ENCODE data around the gene STK16.
A peak's percentile ranks its signal among the peaks of the same experiment; 100 is the strongest.

Gene STK16

DNA sequence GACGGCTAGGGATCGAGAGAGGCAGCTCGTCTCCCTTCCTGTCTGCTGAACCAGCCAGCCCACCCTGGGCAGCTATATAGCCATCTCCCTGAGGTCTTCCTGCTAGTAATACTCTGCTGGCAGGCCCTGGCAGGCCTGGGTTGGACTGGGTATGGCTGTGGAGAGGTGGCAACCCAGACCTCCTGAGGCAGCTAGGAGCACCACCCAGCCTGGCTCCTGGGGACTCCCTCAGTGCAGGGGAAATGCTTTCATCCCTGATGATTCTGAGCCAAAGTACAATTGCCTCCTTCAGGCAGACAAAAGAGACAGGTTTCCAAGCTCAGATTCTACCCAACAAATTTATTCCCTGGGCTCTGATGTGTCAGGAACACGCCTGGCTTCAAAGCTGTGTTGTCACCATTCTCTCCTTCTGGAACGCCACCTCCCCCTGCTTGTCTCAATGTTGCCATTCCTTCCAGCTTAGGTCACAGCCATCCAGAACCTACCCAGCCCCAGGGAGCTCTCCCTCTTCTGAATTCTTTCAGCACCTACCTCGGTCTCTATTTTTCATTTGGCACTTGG is 29.2 kb downstream of the STK16 start:
- DNase-seq, result no peak
- TF ChIP-seq GATA1 (IDR thresholded peaks at IDR 0.05; ENCODE audit: low read depth, low read length) (no peak), POLR2A (IDR thresholded peaks at IDR 0.05; ENCODE audit: low read length) (no peak)

DNA sequence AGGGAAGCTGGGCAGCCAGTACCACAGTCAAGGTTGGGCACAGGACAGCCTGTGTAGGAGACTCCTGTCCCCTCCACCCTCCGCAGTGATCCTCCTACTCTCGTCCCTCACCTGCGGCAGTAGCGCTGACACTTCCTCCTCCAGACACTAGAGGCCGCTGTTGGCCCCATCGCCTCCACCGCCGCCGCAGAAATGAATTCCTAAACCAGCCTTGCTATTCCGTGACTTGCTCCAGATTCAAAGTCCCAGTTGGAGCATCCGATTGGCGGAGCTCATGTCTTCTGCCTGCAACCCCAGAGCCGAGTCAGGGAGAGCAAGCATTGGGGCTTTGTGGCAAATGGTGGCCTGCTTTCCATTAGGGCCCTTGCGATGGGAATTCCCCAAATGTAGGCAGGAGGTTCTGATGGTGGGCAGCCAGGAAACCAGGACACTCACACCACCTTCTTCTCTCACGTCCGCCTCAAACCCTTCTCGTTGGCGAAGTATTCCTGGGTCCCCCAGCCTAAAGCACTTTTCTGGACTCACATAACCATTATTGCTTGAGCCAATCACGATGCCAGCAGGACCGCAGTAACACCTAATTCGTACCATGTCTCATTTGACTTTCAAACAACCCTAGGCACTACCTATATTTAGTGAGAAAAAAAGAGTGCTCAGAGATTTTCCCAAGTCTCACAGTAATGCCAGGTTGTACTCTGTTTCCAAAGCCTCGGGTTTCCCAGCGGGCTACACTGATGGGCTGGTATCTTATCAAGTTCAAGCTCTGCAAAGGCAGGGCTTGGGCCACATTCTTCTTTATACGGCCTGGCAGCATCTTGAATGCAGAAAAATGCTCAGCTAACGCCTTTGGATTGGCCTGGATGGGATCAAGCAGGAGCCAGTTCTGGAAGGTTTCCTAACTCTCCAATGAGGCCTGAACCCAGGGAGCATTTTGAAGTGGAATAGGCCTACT is 32.7 kb downstream of the STK16 start:
- peak; percentile 76 to 90 for DNase-seq
- TF ChIP-seq POLR2A (IDR thresholded peaks at IDR 0.05; ENCODE audit: low read length) (no peak), GATA1 (IDR thresholded peaks at IDR 0.05; ENCODE audit: low read depth, low read length) (no peak)

DNA sequence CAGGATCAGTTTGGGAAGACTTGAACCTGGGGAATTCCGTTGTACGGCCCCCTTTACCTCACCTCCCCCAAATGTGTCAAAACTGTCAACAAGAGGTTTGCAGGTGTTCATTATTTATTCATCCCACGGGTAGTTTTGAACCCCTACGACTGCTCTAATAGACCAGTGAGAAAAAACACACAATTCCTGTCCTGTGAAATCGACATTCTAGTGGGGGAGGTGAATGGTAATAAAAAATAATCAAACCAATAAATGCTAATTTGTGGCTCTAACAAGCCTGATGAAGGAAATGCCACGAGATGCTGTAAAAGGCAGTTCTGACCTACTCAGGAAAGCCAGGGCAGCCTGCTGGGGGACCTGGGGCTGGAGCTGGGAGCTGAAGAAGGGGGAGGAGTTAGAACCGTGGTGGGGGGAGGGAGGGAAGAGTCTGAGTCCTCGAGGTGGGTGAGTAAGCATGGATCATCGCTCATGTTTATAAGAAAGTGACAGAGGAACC is 33.4 kb downstream of the STK16 start:
- no peak for TF ChIP-seq GATA1 (IDR thresholded peaks at IDR 0.05; ENCODE audit: low read depth, low read length)
- TF ChIP-seq POLR2A (IDR thresholded peaks at IDR 0.05; ENCODE audit: low read length), result no peak
- DNase-seq, result no peak

DNA sequence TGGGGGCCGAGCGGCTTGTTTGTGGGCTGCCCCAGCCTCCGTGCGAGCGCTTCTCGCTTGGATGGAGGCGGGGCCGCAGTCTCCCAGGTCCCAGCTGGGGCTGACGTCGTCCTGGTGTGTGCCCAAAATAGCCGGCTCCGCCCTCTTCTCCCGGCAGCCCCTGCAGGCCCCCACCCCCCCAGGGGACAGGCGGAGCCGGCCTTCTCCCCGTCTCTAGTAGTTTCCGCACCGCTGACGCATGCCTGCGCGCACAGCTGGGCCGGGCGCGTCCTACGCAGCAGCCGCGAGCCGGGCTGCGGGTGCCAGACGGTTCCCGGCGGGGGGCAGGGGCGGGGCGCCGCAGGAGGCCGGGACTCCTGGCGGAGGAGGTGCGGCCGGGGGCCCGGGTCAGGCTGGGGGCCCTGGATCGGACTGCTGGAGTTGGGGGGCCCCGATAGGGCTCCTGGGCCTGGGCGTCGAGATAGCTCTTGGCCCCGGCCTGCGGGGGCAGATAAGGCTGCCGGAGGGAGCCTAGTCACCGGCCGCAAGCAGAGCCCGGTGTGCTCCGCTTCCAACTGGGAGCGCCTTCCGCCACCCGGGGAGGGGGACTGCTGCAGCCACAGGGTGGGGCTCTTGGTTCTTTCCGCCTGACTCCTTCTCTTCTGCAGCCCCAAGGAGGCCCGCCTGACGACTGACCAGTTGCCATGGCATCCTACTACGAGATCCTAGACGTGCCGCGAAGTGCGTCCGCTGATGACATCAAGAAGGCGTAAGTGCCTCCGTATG is 34.1 kb downstream of the STK16 start, which contains the start of gene DNAJB2:
TSS of gene DNAJB2 (plus strand) at position 216 of the 765 bp plus-strand sequence. CDS start at position 684, 468 bp downstream.
- TF ChIP-seq GATA1 (IDR thresholded peaks at IDR 0.05; ENCODE audit: low read depth, low read length), result peak; percentile 98
- peak; percentile 77 for TF ChIP-seq POLR2A (IDR thresholded peaks at IDR 0.05; ENCODE audit: low read length)
- DNase-seq, result peak; percentile 100

DNA sequence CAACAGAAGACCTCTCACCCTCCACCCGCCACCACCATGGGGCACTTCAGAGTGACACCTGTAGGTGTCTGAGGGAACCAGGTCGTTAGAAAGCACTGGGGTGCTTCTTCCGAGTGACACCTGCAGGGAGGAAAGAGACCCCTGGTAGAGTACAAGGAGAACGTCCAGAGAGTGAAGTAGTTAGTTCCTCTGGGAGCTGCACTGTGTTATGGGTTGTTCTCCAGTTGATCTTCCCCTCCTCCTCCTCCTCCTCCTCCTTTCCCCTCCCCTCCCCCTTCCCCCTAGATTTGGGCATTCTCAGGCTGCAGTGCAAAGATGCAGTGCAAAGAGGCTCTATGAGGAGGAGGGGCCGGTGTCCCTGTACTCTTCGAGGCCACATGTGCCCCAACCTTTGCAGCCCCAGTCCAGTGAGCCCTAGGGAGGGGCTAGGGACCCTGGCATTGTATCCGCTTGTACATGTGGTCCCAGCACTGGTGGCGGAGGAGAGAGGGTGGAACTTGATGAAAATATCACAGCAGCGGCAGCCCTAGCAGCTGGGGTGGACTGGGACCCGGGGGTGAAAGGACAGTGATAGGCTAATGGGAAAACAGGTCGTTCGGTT is 34.7 kb downstream of the STK16 start:
- TF ChIP-seq GATA1 (IDR thresholded peaks at IDR 0.05; ENCODE audit: low read depth, low read length) (no peak), POLR2A (IDR thresholded peaks at IDR 0.05; ENCODE audit: low read length) (peak; percentile 50)
- DNase-seq, result no peak

DNA sequence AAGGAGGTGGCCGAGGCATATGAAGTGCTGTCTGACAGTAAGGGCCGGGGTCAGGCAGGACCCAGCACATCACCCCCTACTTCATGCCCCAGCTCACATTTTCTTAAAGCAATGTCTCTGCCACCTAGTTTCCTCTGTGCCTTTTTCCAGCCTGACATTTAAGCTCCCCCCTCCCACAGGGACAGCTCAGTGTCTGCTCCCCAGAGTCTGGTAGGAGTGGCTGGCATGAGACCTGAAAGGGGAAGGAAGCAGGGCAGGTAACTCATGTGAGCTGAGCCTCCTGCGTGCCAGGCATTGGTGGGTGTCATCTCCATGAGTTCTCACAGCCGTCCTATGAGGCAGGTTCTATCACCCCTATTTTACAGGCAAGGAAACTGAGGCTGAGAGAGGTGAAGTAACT is 35.4 kb downstream of the STK16 start:
- no peak for DNase-seq
- TF ChIP-seq GATA1 (IDR thresholded peaks at IDR 0.05; ENCODE audit: low read depth, low read length) (no peak), POLR2A (IDR thresholded peaks at IDR 0.05; ENCODE audit: low read length) (no peak)

DNA sequence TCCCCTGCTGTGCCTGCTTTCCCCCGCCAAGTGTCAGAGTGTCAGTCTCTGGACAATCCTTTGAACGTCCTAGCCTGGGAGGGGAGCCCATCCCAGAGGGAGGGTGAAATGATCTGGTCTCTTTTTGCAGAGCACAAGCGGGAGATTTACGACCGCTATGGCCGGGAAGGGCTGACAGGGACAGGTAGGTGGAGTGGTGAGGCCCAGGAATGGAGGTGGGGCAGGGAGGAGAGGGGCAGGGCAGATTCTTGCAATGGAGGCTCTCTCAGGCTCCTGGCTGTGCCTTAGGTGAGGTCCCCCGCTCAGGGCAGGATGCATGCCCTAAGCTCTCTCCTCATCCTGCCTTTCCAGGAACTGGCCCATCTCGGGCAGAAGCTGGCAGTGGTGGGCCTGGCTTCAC is 36.3 kb downstream of the STK16 start:
- TF ChIP-seq POLR2A (IDR thresholded peaks at IDR 0.05; ENCODE audit: low read length) (no peak), GATA1 (IDR thresholded peaks at IDR 0.05; ENCODE audit: low read depth, low read length) (no peak)
- no peak for DNase-seq

DNA sequence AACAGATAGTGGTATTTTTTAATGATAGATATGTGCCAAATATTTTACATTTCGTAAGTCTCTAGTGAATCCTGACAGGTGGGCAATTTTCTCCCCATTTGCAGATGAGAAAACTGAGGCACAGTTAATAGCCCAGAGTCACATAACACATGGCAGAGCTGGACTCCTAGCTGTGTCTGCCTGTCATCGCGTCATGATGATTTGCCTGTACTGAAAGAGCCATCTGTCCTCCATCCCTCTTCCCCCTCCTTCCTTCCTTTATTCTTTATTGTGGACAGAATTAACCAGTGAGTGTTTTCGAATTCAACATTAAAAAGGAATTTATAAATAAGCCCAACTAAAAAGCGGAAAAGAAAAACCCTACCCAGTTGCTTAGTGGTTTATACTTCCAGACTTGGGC is 37.1 kb downstream of the STK16 start:
- DNase-seq, result no peak
- TF ChIP-seq POLR2A (IDR thresholded peaks at IDR 0.05; ENCODE audit: low read length) (no peak), GATA1 (IDR thresholded peaks at IDR 0.05; ENCODE audit: low read depth, low read length) (no peak)

DNA sequence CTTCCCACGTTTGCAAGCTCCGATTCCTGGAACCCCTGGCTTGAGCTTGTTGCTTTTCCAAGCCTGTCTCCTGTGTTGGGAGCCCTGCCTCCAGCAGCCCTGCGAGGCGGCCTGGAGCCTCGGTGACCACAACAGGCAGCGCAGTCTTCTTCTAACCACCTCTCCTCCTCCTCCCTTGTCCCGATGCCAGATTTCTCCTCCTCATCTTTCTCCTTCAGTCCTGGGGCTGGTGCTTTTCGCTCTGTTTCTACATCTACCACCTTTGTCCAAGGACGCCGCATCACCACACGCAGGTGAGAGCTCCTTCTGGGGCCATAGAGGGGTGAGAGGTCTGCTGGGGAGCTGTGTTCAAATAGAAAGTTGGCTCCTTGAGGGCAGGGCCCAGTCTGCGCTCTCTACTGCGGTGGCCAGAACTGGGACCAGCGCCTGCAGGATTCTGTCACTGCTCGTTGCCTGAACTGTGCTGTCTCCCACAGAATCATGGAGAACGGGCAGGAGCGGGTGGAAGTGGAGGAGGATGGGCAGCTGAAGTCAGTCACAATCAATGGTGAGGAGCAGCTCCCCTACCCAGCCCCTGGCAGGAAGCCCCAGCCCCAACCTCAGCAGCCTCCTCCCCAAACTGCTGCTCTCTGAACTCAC is 37.8 kb downstream of the STK16 start:
- no peak for TF ChIP-seq POLR2A (IDR thresholded peaks at IDR 0.05; ENCODE audit: low read length)
- no peak for TF ChIP-seq GATA1 (IDR thresholded peaks at IDR 0.05; ENCODE audit: low read depth, low read length)
- no peak for DNase-seq

DNA sequence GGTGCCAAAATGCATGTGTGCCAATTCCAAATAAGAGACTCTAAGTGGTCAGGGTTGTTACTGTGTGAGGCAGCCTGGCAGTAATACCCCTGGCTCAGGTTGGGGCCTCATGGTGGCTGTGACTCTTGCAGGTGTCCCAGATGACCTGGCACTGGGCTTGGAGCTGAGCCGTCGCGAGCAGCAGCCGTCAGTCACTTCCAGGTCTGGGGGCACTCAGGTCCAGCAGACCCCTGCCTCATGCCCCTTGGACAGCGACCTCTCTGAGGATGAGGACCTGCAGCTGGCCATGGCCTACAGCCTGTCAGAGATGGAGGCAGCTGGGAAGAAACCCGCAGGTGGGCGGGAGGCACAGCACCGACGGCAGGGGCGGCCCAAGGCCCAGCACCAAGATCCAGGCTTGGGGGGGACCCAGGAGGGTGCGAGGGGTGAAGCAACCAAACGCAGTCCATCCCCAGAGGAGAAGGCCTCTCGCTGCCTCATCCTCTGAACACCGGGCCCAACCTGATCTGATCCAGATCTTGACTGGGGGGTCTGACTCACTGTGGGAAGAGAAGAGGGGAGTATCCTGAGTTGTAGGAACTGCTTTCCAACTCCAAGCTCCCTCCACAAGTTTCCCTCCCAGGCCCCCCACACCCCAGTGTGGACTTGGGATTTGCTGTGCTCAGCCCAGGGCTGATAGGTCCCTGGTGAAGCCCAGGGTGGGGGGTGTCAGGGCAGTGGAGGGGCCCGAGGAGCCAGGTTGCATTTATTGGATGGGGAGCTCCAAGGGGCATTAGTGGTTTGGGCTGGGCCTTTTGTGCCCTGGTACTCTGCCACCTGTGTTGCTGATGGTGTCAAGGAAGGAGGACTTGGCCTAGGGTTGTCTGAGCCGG is 39.5 kb downstream of the STK16 start:
- no peak for TF ChIP-seq GATA1 (IDR thresholded peaks at IDR 0.05; ENCODE audit: low read depth, low read length)
- TF ChIP-seq POLR2A (IDR thresholded peaks at IDR 0.05; ENCODE audit: low read length), result no peak
- no peak for DNase-seq

DNA sequence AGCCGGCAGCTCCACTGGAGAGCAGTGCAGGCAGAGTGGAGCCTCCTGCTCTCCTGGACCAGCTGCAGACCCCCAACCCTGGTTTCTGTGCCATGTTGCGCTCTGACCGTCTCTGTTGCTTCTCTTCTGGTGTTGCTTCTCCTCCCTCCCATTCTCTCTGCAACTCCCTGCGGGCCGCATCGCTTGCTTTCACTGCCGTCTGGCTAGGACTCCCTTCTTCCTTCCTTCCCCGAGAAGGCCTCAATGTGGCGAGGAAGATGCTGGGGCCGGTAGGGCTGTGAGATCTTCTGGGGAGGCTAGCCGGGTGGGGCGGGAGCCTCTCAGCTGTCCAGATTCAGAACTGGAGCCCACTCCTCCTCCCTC is 40.1 kb downstream of the STK16 start:
- TF ChIP-seq POLR2A (IDR thresholded peaks at IDR 0.05; ENCODE audit: low read length) (no peak), GATA1 (IDR thresholded peaks at IDR 0.05; ENCODE audit: low read depth, low read length) (no peak)
- no peak for DNase-seq

DNA sequence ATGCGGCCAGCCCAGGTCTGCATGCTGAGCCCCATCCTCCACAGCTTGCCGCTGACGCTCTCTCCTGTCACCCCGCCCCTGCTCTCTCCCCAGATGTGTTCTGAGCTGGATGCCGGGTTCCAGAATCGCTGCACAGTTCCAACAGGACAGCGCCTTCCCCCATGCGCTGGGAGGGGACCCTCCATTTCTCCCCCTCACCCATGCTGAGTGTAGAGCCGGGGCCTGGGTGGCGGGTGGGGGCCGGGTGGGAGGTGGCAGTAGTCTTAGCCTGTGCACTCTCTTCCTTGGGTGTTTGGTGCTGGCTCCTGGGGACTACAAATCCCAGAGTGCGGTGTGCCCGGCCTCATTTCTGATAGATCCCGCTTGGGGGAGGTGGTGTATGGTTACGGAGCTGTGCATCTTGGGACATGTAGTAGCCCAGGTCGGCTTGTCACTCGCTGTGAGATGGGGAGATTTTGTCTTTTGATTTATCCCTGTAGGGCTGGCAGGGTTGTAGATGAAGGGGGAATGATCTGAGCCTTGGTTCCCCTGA is 40.7 kb downstream of the STK16 start:
- DNase-seq, result no peak

More for the DNA sequence above, 40.7 kb downstream of the STK16 start:
- TF ChIP-seq POLR2A (IDR thresholded peaks at IDR 0.05; ENCODE audit: low read length) (no peak), GATA1 (IDR thresholded peaks at IDR 0.05; ENCODE audit: low read depth, low read length) (no peak)

Data from erythroblast (primary cell).